NCI-H1417 treated with DMSO at 0.1 percent for 48 hours (cell line): Measurements from ENCODE around the gene NOD2.

ENCODE experiments used
- DNase-seq: peaks from one replicate; lab custom pipeline; 2025; lab: John Stamatoyannopoulos, UW

Gene NOD2

GRCh38 chr16:50717494-50717893 is 24.1 kb downstream of the NOD2 start:
- no peak for DNase-seq

- DNase-seq = no peak
Measured at GRCh38 chr16:50718061-50718760, 24.8 kb downstream of the NOD2 start.

GRCh38 chr16:50718761-50719400 is 25.5 kb downstream of the NOD2 start:
- no peak for DNase-seq

GRCh38 chr16:50719401-50720337 is 26.3 kb downstream of the NOD2 start:
- no peak for DNase-seq

GRCh38 chr16:50721549-50722404 is 28.4 kb downstream of the NOD2 start:
- DNase-seq = no peak

DNA sequence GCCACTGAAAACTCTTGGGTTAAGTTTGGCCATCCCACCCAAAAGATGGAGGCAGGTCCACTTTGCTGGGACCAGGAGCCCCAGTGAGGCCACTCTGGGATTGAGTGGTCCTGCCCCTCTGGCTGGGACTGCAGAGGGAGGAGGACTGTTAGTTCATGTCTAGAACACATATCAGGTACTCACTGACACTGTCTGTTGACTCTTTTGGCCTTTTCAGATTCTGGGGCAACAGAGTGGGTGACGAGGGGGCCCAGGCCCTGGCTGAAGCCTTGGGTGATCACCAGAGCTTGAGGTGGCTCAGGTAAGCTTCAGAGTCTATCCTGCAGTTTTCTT is 29.0 kb downstream of the NOD2 start:
- DNase-seq = no peak

DNA sequence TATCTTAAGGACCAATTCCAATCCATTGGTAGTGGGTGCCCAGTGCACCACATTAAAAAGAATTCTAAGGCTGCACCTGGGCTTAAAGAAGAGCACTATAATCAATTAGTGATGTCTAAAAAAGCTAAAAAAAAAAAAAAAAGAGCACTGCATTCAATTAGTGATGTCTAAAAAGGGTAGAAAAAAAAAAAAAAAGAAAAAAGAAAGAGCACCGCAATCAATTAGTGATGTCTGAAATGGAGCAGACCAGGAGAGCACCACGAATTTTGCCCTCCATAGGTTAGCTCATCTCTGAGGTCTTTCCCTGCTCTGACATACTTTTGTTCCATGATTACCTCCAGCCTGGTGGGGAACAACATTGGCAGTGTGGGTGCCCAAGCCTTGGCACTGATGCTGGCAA is 29.6 kb downstream of the NOD2 start:
- no peak for DNase-seq

DNA sequence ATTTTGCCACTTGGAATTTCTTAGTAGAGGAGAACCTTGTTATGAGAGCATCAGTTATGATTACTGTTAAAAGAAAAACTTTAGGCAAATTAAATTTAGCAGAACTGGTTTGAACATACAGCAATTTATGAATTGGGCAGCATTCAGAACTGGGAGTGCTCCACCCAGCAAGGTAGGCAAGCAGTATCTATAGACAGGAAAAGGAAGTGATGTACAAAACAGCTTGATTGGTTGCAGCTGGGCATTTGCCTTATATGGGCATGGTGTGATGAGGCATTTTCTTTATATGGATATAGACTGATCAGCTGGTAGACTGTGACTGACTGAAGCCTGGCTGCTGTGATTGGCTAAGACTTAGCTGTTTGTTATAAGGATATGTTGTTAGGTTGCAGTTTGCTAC is 30.9 kb downstream of the NOD2 start:
- no peak for DNase-seq

DNA sequence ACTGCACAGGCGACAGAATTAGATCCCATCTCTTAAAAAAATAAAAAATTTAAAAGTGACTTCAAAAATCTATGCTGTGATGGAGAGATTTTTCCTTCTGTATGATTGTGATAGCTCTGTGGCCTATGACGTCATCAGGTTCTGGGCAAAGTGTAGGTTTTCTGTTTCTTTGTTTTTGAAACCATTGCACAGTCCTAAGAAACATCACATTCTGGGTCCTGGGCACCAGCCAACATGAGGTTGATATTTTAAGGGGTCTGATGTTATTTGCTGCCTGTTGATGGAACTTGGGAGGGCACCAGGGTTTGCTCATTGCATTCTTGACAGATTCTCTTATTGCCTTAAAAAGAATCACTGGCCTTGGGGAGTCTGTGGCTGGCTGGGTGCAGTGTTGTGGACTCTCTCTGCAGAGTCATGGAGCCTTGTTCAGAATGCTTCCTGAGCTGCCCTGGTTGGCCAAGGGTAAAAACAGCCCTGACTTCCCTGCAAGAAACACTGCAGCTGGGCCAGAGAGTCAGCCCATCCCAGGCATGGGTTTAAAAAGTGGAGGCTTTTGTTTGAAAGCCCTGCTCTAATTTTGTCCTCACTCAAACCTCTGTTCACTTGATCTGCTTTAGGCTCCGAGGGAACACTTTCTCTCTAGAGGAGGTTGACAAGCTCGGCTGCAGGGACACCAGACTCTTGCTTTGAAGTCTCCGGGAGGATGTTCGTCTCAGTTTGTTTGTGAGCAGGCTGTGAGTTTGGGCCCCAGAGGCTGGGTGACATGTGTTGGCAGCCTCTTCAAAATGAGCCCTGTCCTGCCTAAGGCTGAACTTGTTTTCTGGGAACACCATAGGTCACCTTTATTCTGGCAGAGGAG is 38.0 kb downstream of the NOD2 start:
- no peak for DNase-seq

- DNase-seq = no peak
Measured at GRCh38 chr16:50731989-50732832, 38.8 kb downstream of the NOD2 start.

- no peak for DNase-seq
Measured at GRCh38 chr16:50733468-50733867, 40.1 kb downstream of the NOD2 start.

GRCh38 chr16:50735629-50736122 is 42.3 kb downstream of the NOD2 start:
- DNase-seq = no peak

GRCh38 chr16:50736448-50736847 is 43.0 kb downstream of the NOD2 start:
- no peak for DNase-seq

GRCh38 chr16:50737420-50737959 is 44.1 kb downstream of the NOD2 start:
- DNase-seq = no peak

DNA sequence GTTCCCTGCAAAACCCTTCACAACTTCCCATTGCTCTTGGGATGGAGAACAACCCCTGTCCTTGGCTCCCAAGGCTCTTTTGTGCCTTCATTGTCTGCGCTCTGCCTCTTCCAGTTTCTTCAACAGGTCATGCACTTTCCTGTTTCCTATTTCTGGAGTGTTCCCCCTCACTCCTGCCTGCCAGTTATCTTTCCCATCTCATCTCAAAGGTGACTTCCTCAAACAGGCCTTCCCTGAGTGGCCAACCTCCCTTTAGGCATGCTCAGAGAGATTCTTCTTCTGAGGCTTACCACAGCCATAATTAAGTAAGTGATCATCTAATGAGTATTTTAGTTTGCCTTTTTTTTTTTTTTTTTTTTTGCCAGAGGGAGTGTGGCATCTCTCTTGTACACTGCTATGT is 45.6 kb downstream of the NOD2 start:
- no peak for DNase-seq

GRCh38 chr16:50740736-50741135 is 47.3 kb downstream of the NOD2 start:
- DNase-seq = no peak

DNA sequence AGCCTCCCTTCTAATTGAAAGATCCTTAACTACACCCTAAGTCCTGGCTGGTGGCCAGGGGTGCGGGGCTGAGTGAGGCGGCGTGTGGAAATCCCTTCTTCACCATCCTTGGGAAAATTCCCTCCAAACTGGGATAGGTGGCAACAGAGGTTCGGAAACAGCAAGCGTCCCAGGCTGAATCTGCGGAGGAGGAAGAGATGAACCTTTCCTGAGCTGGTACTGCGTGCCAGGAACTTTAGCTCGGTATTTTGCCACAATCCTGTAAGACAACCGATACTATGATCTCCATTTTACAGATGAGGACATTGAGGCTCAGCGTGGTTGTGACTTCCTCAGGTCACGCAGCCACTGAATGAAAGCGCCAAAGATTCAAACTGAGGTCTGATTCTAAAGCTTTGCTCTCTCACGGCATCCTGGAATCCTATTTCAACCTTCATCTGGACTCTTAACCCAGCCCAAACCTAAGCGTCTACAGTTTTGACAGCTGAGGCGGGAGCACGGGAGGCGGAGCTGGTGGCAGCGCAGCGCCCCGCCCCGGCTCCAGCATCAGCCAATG is 47.9 kb downstream of the NOD2 start:
- DNase-seq = no peak

DNA sequence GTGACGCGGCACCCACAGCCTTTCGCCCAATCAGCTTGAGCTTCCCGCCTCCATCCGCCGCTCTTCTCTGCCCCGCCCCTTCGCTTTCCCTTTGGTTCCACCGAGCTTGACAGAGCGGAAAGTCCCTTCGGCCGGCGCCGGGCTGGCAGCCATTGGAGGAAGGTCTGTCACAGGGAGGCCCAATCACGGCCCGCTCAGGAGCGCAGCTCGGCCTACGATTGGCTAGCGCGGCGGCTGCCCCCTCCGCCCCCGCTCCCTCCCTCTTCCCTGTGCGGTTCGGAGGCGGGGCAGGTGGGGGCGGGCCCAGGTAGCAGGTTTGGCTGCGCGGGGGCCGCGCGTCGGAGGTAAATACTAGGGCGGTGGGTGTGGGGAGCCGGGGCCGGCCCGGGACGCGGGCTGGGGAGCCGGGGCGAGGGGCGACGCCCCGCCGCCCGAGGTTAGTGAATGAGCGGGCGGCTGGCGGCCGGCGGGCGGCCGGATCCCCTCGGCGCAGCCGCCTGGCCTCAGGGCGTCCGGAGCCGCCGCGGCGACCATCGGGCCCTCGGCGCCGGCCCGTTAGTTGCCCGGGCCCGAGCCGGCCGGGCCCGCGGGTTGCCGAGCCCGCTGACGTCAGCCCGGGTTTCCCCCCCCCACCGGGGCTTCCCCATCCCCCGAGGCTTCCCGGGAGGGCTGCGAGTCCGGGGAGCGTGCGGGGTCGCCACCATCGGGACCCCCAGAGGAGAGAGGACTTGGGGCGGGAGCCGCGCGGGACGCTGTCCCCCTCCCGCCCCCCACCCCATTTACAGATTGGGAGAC is 48.6 kb downstream of the NOD2 start, which contains the start of gene CYLD:
Gene CYLD (plus strand): TSS at position 306 of the 795 bp plus-strand sequence. CDS start 7,613 bp downstream, outside the sequence.
- DNase-seq = peak; percentile 87
